HepG2 (cell line): ENCODE data around the gene ABCG4. TPM values are rescaled to one million over a fixed set of nuclear protein-coding genes. Genes with fewer than 3 reads are reported as not detected.

ENCODE experiments used
- ATAC-seq: fragments of 200-7000 bp; cut with Tn5 transposase; 3 replicates; pipeline ENCODE4 v1.9.1; 2020; ENCODE audit warnings: mild to moderate bottlenecking, moderate library complexity
- BruUV-seq: library from RNA; stranded (reverse); fragments of 400-500 nt; replicated peaks from 2 replicates; lab custom pipeline; 2021; lab: Mats Ljungman, UMichigan
- CTCF ChIA-PET: fragments of 300-600 bp; formaldehyde crosslinking; extraction: SDS; loops from one replicate; lab custom pipeline; 2021; ENCODE audit warnings: low total read pairs, inconsistent platforms, low intra/inter-chr PET ratio; lab: Yijun Ruan, JAX
- POLR2A ChIA-PET: fragments of 350-600 bp; sonication (Branson Sonifier 250); formaldehyde crosslinking; loops from one replicate; lab custom pipeline; 2020; ENCODE audit warnings: antibody characterized with exemption, inconsistent platforms; lab: Yijun Ruan, JAX
- DNase-seq: peaks from one replicate; pipeline ENCODE4 v3.0.0-alpha.2; 2015; ENCODE audit warnings: low spot score
- FAIRE-seq: peaks from 3 replicates; lab custom pipeline; 2011; peaks lifted over from hg19 to GRCh38; lab: Jason Lieb, UNC
- H2AFZ ChIP-seq: one replicate; pipeline ENCODE4 v1.6.1; 2011; ENCODE audit warnings: low read length, inconsistent platforms
- H3K27ac ChIP-seq: fragments of 300-600 bp; 3 replicates; pipeline ENCODE4 v1.8.0; 2011; ENCODE audit warnings: mixed run types, mild to moderate bottlenecking, mixed read lengths, low read length, inconsistent platforms; ENCODE audit not compliant: insufficient read depth; ENCODE audit errors: extremely low read length
- H3K27me3 ChIP-seq, 2 experiments: fragments of 200-600 bp in 1 of 2; 2 replicates in 1 of 2; 3 replicates in 1 of 2; pipeline versions ENCODE4 v1.6.0 to v1.8.0; 2011; ENCODE audit warnings: low read length in 2 of 2, mild to moderate bottlenecking in 2 of 2, moderate library complexity in 2 of 2, inconsistent platforms in 1 of 2; ENCODE audit not compliant: insufficient read depth in 2 of 2, control insufficient read depth in 1 of 2
- H3K36me3 ChIP-seq, 2 experiments: fragments of 200-600 bp in 1 of 2; replicated peaks in 1 of 2; 2 replicates in 1 of 2; 3 replicates in 1 of 2; pipeline versions ENCODE4 v1.5.1 to v1.8.0; 2011; ENCODE audit warnings: low read length in 2 of 2, inconsistent platforms in 1 of 2; ENCODE audit not compliant: insufficient read depth in 2 of 2, control insufficient read depth in 1 of 2
- H3K4me1 ChIP-seq: 2 replicates; pipeline ENCODE4 v1.5.1; 2012; ENCODE audit warnings: low read length, inconsistent platforms; ENCODE audit not compliant: insufficient read depth
- H3K4me2 ChIP-seq: 2 replicates; pipeline ENCODE4 v1.6.0; 2011; ENCODE audit warnings: low read depth, low read length, inconsistent platforms
- H3K4me3 ChIP-seq, 3 experiments: fragments of 200-600 bp in 1 of 3; sonication (generic), shearing (Covaris generic) in 1 of 3; replicated peaks in 1 of 3; 2 replicates each; pipeline ENCODE4 v1.5.1; 2011 to 2016; ENCODE audit warnings: low read length in 3 of 3, inconsistent platforms in 2 of 3, low read depth in 2 of 3, mild to moderate bottlenecking in 2 of 3, control low read depth in 1 of 3, mixed read lengths in 1 of 3; ENCODE audit not compliant: insufficient read depth in 1 of 3
- H3K79me2 ChIP-seq: one replicate; pipeline ENCODE4 v1.6.1; 2011; ENCODE audit warnings: low read length, inconsistent platforms; ENCODE audit not compliant: insufficient read depth
- H3K9ac ChIP-seq: 2 replicates; pipeline ENCODE4 v1.6.0; 2011; ENCODE audit warnings: mild to moderate bottlenecking, low read depth, low read length, inconsistent platforms; ENCODE audit not compliant: insufficient read depth
- H3K9me3 ChIP-seq: 2 replicates; pipeline ENCODE4 v1.5.1; 2012; ENCODE audit warnings: mild to moderate bottlenecking, low read length
- H4K20me1 ChIP-seq: 2 replicates; pipeline ENCODE4 v1.6.0; 2011; ENCODE audit warnings: inconsistent platforms, mild to moderate bottlenecking, low read length, moderate library complexity; ENCODE audit not compliant: insufficient read depth
- AHR ChIP-seq: IDR thresholded peaks from 2 replicates; pipeline ENCODE4 v1.6.1; 2018; ENCODE audit warnings: missing genetic modification reagents, missing compliant biosample characterization
- CREM ChIP-seq, 2 experiments: sonication (generic) in 1 of 2; formaldehyde crosslinking in 1 of 2; IDR thresholded peaks; 2 replicates each; pipeline versions ENCODE4 v1.4.0 to v1.6.1; 2016 to 2020; ENCODE audit warnings: antibody characterized with exemption in 1 of 2, mild to moderate bottlenecking in 1 of 2, missing genetic modification reagents in 1 of 2
- HNRNPLL ChIP-seq: fragments of 200-400 bp; formaldehyde crosslinking; IDR thresholded peaks from 2 replicates; pipeline ENCODE4 v1.6.1; 2017; ENCODE audit warnings: mild to moderate bottlenecking, low read depth, low read length; ENCODE audit not compliant: poor library complexity, severe bottlenecking
- IRF2 ChIP-seq: IDR thresholded peaks from 2 replicates; pipeline ENCODE4 v1.6.1; 2018; ENCODE audit warnings: missing genetic modification reagents, missing compliant biosample characterization
- NFKB2 ChIP-seq: sonication (generic); formaldehyde crosslinking; IDR thresholded peaks from 2 replicates; pipeline ENCODE4 v1.4.0; 2020; ENCODE audit warnings: missing genetic modification reagents, borderline replicate concordance
- NFRKB ChIP-seq: fragments of 450-650 bp; IDR thresholded peaks from 2 replicates; pipeline ENCODE4 v1.6.1; 2017
- RNF2 ChIP-seq: fragments of 450-650 bp; conservative IDR thresholded peaks from 2 replicates; pipeline ENCODE4 v1.6.1; 2016; ENCODE audit warnings: low read depth
- SALL1 ChIP-seq: sonication (generic); formaldehyde crosslinking; IDR thresholded peaks from 2 replicates; pipeline ENCODE4 v1.8.0; 2022; ENCODE audit warnings: mild to moderate bottlenecking, missing genetic modification reagents
- SAP130 ChIP-seq: IDR thresholded peaks from 2 replicates; pipeline ENCODE4 v1.6.1; 2016; ENCODE audit warnings: low read depth
- ZFP41 ChIP-seq: sonication (generic); formaldehyde crosslinking; IDR thresholded peaks from 2 replicates; pipeline ENCODE4 v1.4.0; 2020; ENCODE audit warnings: mild to moderate bottlenecking, missing genetic modification reagents, borderline replicate concordance
- ZNF746 ChIP-seq: sonication (generic); formaldehyde crosslinking; IDR thresholded peaks from 2 replicates; pipeline ENCODE4 v1.8.0; 2022; ENCODE audit warnings: mild to moderate bottlenecking, missing genetic modification reagents
- ZSCAN12 ChIP-seq: sonication (generic); formaldehyde crosslinking; IDR thresholded peaks from 2 replicates; pipeline ENCODE4 v1.9.0; 2021; ENCODE audit warnings: mild to moderate bottlenecking, missing genetic modification reagents
- WGBS: methylation state at CpG from one replicate; pipeline ENCODE4 v1.1.6; 2017; ENCODE audit warnings: low lambda C conversion rate; 5-methylcytosine and 5-hydroxymethylcytosine counted together
- in situ Hi-C: cut with HindIII; loops from 2 replicates; pipeline ENCODE4 v1.10.0; 2017; ENCODE audit warnings: low pct_unique_long_range_greater_than_20kb; ENCODE audit not compliant: extremely low pct_ligation_motif_present
- intact Hi-C: fragments of 100-400 bp; cut with micrococcal nuclease; formaldehyde crosslinking; loops from one replicate; pipeline ENCODE4 v1.10.0; 2022; ENCODE audit not compliant: unreplicated experiment
- polyA plus RNA-seq, 8 experiments: library from polyadenylated mRNA; depleted of rRNA in 3 of 8; stranded (reverse) in 7 of 8; unstranded in 1 of 8; fragments of >200 nt; fragmentation: Illumina TruSeq in 4 of 8; extraction: Trizol in 4 of 8; gene quantifications; 2 replicates each; pipeline versions ENCODE4 v1.2.1 to v1.2.3, GENCODE V29; 2011 to 2016; ENCODE audit warnings: low read depth in 4 of 8, missing spikeins in 1 of 8, mixed read lengths in 1 of 8; ENCODE audit not compliant: insufficient read depth in 1 of 8
- total RNA-seq, 5 experiments: library from RNA; depleted of rRNA; stranded (reverse); fragments of >200 nt; fragmentation: Illumina TruSeq; extraction: Trizol; gene quantifications; 2 replicates each; pipeline ENCODE4 v1.2.3, GENCODE V29; 2016; ENCODE audit warnings: low read depth in 1 of 5
- TF ChIP-seq, protein P1 (sequence below): sonication (generic); formaldehyde crosslinking; IDR thresholded peaks from 2 replicates; pipeline ENCODE4 v1.4.0; 2020; ENCODE audit warnings: missing genetic modification reagents
- TF ChIP-seq, protein P2 (sequence below): sonication (generic); formaldehyde crosslinking; IDR thresholded peaks from 2 replicates; pipeline ENCODE4 v1.9.0; 2021; ENCODE audit warnings: missing genetic modification reagents, borderline replicate concordance
- TF ChIP-seq, protein P3 (sequence below): sonication (generic); formaldehyde crosslinking; IDR thresholded peaks from 2 replicates; pipeline ENCODE4 v1.8.1; 2023; ENCODE audit warnings: missing genetic modification reagents, mild to moderate bottlenecking, borderline replicate concordance

ABCG4 gene
- total and polyA plus RNA-seq, 2 of the 13 experiments (the other 11 are each of a cell fraction or from before 2014, with no cell fraction given), result not detected

DNA sequence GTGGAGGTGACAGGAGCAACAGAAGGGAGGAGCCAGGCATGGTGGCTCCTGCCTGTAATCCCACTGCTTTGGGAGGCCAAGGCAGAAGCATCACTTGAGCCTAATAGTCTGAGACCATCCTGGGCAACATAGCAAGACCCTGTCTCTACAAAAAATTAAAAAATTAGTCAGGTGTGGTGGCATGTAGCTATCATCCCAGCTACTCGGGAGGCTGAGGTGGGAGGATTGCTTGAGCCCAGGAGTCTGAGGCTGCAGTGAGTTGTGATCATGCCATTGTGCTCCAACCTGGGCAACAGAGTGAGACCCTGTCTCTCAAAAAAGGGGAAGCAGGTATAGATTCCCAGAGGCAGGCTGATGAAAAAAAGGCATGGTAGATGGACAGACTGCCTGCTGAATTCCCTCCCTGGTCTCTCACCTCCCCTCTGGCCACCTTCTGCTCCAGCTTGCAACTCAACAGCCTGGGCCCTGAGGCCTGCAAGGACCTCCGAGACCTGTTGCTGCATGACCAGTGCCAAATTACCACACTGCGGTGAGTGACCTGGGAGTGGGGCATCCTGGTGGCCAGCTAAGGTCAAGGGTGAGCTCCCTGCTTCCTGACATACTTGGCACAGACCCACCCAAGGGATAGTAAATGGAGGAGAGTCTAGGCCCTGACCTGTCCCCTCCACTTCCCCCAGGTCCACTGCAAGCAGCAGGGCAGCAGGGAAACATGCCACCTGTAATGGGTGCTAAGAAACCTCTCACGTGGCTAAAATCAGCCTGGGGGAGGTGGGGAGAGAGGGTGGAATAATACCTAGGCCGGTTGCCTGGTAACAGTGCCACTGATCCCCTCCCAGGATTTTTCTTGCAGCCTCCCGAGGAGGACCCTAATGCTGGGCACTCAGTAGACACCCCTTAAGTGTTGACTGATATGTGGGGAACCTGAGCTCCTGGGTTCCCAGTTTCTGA lies 32.2 kb downstream of the ABCG4 start:
- Histone ChIP-seq H2AFZ (no peak overlapping the region), H3K79me2 (no peaks in the 10 kb centered on the region), H3K4me3 (no peak overlapping the region), H4K20me1 (no peaks in the 10 kb centered on the region), H3K27me3 (no peaks in the 10 kb centered on the region), H3K4me2 (no peak overlapping the region), H3K9me3 (no peaks in the 10 kb centered on the region), H3K4me1 (peaks cover 10% of the 10 kb centered on the region), H3K9ac (no peak overlapping the region), H3K36me3 (peaks cover 3% of the 10 kb centered on the region in 2 experiments; a peak in 1 of 5 replicates), H3K27ac (no peak overlapping the region)
- ATAC-seq, result no peak
- intact Hi-C loops, result no loop called here
- ChIA-PET CTCF (no interaction called here), POLR2A (interaction anchor here (0.9 to 2.6 kb wide), 2 partner anchors 12 to 96 kb away, joined by 3 to 11 read pairs; partner anchors contain the start of gene HMBS)
- WGBS, result 95% methylated on average over 4 of the region's 6 CpGs
- no TSS peak for BruUV-seq
- no peak for FAIRE-seq
- no peak for DNase-seq
- in situ Hi-C loops, result no loop called here
- TF ChIP-seq NFRKB (no peak), AHR (no peak), CREM (IDR thresholded peaks at IDR 0.05) (no peak), CREM (CRISPR knock-in tag; IDR thresholded peaks at IDR 0.05) (no peak), RNF2 (no peak), SALL1 (CRISPR knock-in tag) (no peak), IRF2 (CRISPR knock-in tag) (no peak), ZSCAN12 (no peak), SAP130 (CRISPR knock-in tag) (no peak), HNRNPLL (no peak), NFKB2 (CRISPR knock-in tag) (no peak), ZNF746 (CRISPR knock-in tag) (no peak), ZFP41 (CRISPR knock-in tag) (no peak)
- TF ChIP-seq, protein P1, sequence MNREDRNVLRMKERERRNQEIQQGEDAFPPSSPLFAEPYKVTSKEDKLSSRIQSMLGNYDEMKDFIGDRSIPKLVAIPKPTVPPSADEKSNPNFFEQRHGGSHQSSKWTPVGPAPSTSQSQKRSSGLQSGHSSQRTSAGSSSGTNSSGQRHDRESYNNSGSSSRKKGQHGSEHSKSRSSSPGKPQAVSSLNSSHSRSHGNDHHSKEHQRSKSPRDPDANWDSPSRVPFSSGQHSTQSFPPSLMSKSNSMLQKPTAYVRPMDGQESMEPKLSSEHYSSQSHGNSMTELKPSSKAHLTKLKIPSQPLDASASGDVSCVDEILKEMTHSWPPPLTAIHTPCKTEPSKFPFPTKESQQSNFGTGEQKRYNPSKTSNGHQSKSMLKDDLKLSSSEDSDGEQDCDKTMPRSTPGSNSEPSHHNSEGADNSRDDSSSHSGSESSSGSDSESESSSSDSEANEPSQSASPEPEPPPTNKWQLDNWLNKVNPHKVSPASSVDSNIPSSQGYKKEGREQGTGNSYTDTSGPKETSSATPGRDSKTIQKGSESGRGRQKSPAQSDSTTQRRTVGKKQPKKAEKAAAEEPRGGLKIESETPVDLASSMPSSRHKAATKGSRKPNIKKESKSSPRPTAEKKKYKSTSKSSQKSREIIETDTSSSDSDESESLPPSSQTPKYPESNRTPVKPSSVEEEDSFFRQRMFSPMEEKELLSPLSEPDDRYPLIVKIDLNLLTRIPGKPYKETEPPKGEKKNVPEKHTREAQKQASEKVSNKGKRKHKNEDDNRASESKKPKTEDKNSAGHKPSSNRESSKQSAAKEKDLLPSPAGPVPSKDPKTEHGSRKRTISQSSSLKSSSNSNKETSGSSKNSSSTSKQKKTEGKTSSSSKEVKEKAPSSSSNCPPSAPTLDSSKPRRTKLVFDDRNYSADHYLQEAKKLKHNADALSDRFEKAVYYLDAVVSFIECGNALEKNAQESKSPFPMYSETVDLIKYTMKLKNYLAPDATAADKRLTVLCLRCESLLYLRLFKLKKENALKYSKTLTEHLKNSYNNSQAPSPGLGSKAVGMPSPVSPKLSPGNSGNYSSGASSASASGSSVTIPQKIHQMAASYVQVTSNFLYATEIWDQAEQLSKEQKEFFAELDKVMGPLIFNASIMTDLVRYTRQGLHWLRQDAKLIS (CRISPR knock-in tag), result no peak
- TF ChIP-seq, protein P2, sequence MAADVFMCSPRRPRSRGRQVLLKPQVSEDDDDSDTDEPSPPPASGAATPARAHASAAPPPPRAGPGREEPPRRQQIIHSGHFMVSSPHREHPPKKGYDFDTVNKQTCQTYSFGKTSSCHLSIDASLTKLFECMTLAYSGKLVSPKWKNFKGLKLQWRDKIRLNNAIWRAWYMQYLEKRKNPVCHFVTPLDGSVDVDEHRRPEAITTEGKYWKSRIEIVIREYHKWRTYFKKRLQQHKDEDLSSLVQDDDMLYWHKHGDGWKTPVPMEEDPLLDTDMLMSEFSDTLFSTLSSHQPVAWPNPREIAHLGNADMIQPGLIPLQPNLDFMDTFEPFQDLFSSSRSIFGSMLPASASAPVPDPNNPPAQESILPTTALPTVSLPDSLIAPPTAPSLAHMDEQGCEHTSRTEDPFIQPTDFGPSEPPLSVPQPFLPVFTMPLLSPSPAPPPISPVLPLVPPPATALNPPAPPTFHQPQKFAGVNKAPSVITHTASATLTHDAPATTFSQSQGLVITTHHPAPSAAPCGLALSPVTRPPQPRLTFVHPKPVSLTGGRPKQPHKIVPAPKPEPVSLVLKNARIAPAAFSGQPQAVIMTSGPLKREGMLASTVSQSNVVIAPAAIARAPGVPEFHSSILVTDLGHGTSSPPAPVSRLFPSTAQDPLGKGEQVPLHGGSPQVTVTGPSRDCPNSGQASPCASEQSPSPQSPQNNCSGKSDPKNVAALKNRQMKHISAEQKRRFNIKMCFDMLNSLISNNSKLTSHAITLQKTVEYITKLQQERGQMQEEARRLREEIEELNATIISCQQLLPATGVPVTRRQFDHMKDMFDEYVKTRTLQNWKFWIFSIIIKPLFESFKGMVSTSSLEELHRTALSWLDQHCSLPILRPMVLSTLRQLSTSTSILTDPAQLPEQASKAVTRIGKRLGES (CRISPR knock-in tag), result no peak
- TF ChIP-seq, protein P3, sequence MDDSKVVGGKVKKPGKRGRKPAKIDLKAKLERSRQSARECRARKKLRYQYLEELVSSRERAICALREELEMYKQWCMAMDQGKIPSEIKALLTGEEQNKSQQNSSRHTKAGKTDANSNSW (CRISPR knock-in tag), result no peak
